ENCODE data around the gene KIF13A.

Gene KIF13A

DNA sequence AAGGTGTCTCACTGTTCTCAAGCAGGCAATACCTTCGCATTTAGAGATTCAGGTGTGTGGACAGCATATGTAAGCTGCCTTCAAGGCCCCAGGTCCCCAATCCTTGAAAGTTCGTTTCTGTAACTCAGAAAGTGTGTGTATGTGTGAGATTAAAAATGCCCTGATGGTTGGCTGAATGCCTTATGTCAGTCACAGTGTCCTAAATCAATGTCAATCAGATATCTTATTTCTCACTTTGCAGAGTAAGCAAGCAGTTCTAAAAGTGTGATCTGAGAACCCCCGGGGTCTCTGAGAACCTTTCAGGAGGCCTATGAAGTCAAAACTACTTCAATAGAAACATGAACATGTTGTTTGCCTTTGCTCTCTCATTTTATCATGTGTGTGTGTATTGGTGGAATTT lies 157.5 kb downstream of the KIF13A start:
- no peak overlapping the region for H3K4me3 ChIP-seq (ENCODE audit: control insufficient read depth, low read depth, low read length)
- no peak for DNase-seq (ENCODE audit: low read depth)
- TF ChIP-seq, protein P1, sequence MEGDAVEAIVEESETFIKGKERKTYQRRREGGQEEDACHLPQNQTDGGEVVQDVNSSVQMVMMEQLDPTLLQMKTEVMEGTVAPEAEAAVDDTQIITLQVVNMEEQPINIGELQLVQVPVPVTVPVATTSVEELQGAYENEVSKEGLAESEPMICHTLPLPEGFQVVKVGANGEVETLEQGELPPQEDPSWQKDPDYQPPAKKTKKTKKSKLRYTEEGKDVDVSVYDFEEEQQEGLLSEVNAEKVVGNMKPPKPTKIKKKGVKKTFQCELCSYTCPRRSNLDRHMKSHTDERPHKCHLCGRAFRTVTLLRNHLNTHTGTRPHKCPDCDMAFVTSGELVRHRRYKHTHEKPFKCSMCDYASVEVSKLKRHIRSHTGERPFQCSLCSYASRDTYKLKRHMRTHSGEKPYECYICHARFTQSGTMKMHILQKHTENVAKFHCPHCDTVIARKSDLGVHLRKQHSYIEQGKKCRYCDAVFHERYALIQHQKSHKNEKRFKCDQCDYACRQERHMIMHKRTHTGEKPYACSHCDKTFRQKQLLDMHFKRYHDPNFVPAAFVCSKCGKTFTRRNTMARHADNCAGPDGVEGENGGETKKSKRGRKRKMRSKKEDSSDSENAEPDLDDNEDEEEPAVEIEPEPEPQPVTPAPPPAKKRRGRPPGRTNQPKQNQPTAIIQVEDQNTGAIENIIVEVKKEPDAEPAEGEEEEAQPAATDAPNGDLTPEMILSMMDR (conservative IDR thresholded peaks at IDR 0.05; ENCODE audit: control insufficient read depth, insufficient read depth, low read depth, low read length) = no peak

DNA sequence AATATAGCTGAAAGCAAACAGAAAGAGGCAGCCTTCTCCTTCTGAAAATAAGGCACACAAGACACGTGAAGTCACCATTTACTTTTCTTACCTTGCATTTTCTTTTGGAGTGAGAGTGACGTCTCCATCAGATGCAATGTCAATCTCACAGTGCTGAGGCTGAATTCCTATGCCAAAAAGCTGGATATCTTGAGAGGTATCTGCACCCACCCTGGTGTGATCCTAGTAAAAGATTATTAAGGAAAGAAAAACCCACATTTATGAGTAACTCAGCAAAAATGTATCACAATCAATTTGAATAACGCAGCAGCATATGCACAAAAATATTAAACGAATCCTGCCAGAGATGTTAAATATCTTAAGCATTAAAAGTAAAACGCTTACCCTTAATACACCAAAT lies 159.3 kb downstream of the KIF13A start:
- DNase-seq (ENCODE audit: low read depth) = no peak
- TF ChIP-seq, protein P1 (conservative IDR thresholded peaks at IDR 0.05; ENCODE audit: control insufficient read depth, insufficient read depth, low read depth, low read length) = no peak
- no peak overlapping the region for H3K4me3 ChIP-seq (ENCODE audit: control insufficient read depth, low read depth, low read length)

DNA sequence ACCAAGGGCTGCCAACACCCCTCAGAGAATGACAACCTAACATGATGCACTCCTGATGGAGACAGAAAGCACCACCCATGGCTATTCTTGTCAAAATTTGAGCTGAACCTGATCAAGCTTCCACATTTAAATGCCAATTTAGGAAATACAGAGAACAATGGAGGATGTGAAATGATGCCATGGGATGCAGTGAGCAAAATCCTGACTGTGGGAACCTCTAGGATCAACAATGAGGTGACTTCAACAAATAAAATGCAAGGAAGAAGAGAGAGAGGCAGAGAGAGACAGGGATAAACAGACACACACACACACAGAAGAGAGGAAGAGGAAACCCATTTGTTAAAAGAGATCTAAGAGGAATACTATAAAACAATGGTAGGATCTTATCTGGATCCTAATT lies 161.1 kb downstream of the KIF13A start:
- H3K4me3 ChIP-seq (ENCODE audit: control insufficient read depth, low read depth, low read length) = no peak overlapping the region
- TF ChIP-seq, protein P1 (conservative IDR thresholded peaks at IDR 0.05; ENCODE audit: control insufficient read depth, insufficient read depth, low read depth, low read length) = no peak
- no peak for DNase-seq (ENCODE audit: low read depth)

DNA sequence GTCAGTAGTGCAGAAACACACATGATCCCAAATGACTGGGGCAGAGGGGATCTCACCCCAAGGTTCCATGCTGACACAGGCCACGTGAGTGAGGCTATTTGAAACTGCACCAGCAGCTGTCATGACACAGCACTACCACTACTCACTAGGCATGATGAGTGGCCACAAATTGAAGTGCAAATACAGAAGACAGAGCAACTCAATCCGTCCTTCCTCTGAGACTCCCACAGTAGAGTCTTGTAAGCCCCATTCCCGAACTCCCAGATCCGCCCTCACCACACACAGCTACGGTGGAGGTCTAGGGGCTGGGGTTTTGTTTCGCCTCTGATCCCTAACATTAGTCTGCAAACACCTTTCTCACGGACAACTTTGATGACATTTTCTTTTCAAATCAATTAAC lies 167.4 kb downstream of the KIF13A start:
- TF ChIP-seq, protein P1 (conservative IDR thresholded peaks at IDR 0.05; ENCODE audit: control insufficient read depth, insufficient read depth, low read depth, low read length) = no peak
- H3K4me3 ChIP-seq (ENCODE audit: control insufficient read depth, low read depth, low read length) = no peak overlapping the region
- DNase-seq (ENCODE audit: low read depth) = peak; percentile 10

DNA sequence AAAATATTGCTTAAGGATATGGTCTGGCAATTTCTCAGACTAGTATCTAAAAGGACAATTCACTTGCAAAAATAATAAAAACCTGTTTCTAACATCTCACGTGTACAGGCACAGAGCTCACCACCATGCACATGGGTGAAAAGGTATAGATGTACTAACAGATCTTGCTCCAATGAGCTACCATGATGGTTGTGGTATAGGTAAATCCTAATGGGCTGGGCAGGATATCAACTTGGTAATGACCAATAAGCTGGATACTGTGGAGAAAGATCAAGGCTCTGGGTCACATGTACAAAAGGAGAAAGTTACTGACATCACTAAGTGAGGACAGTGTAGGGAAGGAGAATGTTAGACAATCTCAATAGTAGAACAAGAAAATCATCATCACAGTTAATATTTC lies 169.7 kb downstream of the KIF13A start:
- no peak for DNase-seq (ENCODE audit: low read depth)
- no peak overlapping the region for H3K4me3 ChIP-seq (ENCODE audit: control insufficient read depth, low read depth, low read length)
- TF ChIP-seq, protein P1 (conservative IDR thresholded peaks at IDR 0.05; ENCODE audit: control insufficient read depth, insufficient read depth, low read depth, low read length) = no peak

DNA sequence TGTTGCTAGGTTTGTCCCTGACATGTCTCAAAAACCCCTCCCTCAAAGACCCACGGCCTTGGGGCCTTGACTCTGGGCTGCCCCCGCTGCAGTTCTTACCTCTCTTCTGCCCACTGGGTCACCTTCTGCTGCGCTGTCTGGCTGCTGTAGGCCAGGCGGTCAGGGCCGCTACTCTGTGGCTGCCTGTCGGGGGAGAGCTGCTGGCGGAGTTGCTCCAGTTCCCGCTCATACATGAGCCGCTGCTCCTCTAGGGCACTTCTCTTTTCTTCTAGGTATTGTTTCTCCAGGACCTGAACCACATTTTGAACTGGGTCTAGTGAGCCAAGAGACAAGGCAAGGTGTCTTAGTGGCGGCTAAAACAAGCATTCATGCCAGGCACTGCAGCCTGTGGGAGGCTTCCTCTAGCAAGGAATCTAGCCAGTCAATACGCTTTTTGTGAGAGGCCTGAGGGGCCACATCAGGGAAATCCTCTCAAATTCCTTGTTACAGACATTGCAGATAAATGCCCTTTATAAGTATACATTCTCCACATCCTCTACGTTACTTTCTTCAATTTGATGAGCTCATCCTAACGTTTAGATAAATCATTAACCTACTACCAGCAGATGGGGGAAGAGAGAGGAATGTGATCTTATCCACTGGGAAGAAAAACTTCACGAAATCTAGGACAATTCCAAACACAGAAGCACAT lies 170.4 kb downstream of the KIF13A start:
- TF ChIP-seq, protein P1 (conservative IDR thresholded peaks at IDR 0.05; ENCODE audit: control insufficient read depth, insufficient read depth, low read depth, low read length) = no peak
- no peak overlapping the region for H3K4me3 ChIP-seq (ENCODE audit: control insufficient read depth, low read depth, low read length)
- peak; percentile 41 for DNase-seq (ENCODE audit: low read depth)

DNA sequence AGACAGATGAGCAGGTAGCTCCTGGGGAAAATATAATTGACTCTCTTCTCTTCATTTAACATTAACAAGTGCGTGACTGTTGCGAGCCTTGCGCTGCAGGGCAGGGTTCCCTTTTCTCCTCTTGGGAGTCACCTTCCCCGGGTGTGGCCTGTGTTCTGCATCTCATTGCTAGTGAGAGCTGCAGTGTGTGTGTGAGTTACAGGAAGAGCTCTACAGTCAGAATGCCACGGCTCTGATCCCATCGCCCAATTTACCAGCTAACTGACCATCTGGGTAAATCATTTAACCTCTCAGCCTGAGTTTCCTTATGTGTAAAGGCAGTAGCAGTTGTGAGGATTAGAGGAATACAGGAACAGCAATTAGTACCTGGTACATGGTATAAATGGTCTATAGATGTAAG lies 173.9 kb downstream of the KIF13A start:
- TF ChIP-seq, protein P1 (conservative IDR thresholded peaks at IDR 0.05; ENCODE audit: control insufficient read depth, insufficient read depth, low read depth, low read length) = no peak
- no peak overlapping the region for H3K4me3 ChIP-seq (ENCODE audit: control insufficient read depth, low read depth, low read length)
- no peak for DNase-seq (ENCODE audit: low read depth)

Measured in fibroblast of mammary gland (primary cell).